NCI-H146 (cell line): ENCODE measurements around the gene CPM.

ENCODE experiments used
- DNase-seq: peaks from one replicate; lab custom pipeline; 2025; lab: John Stamatoyannopoulos, UW

CPM gene

DNA sequence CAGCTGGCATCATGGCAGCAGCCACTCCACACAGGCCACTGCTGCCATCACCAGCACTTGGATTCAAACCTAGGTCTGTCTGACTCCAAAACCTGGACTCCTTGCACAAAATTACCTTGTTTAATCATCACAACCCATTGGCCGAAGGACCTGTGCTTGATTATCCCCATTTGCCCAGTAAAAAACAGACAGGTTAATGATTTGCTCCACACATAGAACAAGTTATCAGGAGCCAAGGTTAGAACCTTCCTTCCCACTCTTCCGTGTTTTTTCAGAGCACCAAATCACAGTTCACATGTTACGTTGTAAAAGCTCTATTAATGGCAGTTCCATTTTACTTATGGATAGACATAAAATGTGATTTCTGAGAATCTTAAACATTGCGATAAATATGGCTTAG lies 23.5 kb upstream of the CPM start:
- no peak for DNase-seq

DNA sequence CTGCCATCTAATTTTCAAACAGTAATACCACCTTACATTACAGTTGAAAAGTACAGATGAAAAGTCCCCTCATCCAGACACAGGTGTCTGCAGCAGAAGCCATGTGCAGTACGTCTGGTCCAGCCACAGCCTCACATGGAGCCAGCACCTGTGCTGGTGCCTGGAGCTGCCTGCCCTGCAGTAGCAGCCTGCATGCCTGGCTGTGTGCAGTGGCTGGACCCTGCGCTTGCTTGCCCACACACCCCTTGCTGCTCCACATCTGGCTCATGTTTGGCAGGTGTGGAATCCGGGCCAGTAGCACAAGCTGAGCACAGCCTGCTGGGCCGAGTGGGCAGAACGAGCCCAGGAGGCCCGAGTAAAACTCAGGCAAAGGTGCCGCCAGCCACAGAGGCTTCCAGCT lies 21.8 kb upstream of the CPM start:
- no peak for DNase-seq

DNA sequence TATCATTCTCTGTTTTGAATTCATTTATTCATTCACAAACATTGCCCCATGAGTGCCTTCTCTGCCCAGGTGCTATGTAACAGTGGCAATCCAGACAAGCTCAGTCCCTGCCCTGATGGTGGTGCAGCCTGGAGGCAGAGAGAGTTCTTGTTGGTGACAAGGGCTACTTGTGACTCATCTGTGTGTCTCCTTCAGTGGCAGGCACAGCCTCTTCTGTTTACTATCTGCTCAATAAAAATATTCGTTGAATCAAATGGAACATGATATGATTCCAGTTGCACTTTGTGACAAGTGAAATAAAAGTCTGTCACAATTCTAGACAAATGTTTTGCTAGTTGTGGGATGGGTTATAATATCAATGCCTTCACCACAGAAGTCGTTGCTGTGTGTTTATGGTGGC lies 20.6 kb upstream of the CPM start:
- no peak for DNase-seq

DNA sequence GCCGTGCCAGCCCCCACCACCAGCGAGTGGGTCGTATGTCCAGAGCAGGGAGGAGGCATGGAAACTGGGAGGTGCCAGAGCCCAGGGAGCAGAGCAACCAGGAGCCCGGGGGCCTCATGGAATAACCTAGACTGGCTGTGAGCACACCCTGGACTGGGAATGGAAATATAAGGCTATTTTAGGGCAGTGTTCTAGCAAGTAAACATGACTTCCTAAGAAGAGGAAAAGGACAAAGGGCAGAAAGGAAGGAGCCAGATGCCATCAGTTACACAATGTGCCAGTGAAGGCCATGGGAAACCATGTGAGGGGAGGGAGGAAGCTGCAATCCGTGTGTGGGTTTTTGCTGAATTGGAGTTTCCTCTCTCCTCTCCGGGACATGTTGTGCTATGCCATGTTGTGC lies 18.7 kb upstream of the CPM start:
- DNase-seq, result no peak

DNA sequence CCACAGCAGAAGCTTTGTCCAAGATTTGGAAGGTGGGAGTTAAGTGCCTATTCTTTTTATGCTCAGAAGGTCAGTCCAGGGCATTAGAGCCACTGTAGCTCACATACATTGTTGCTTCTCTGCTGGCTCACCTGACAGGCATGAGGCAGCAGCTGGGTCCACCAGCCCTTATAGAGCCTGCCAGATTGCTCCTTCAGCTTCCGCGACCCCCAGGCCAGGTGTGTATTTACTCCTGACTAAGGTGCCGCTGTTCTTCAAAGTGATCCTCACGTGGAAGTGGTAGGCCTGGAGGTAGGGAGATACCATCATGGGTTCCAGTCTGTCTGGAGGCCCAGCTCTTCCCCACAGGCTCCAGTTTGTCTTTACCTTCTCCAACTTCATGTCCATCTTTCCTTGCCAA lies 17.5 kb upstream of the CPM start:
- no peak for DNase-seq

DNA sequence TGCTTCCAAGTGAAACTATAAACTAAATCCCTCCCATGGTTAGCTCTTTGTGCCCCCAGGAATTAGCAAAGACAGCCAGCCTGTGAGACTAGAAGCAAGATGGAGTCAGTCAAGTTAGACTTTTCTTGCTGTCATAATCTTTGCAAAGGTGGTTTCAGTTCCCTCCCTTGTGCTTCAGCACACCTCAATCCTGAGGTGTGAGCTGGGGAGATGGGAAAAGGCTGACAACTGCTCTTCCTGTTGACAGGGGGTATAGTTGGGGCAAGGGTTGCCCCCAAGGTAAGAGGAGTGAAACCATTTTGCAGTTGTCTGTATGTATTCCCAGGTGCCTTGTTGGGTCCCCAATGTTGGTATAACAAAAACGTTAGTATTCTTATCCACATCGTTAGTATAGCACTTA lies 12.3 kb upstream of the CPM start:
- DNase-seq, result no peak

DNA sequence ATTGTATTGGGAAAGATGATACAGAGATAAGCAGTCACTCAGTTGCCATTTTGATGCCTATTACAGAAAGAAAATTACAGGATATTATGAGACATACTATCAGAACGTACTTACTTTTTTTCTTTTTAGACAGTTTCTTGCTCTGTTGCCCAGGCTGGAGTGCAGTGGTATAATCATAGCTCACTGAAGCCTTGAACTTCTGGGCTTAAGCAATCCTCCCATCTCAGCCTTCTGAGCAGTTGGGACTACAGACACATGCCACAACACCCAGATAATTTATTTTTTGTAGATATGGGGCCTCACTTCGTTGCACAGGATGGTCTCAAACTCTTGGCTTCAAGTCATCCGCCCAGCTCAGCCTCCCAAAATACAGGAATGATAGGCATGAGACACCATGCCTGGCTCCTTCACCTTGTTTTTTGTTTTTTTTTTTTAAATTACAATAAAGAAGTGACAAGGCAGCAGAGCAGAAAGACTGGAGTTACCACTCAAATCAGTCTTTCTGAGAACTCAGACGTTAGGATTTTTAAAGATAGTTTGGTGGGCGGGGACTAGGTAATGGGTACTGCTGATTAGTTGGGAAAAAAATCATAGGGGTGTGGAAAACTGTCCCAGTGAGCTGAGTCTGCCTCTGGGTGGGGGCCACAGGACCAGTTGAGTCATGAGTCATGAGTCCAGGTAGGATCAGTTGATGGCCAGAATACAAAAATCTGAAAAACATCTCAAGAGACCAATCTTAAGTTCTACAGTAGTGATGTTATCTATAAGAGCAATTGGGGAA lies 11.5 kb upstream of the CPM start:
- no peak for DNase-seq

DNA sequence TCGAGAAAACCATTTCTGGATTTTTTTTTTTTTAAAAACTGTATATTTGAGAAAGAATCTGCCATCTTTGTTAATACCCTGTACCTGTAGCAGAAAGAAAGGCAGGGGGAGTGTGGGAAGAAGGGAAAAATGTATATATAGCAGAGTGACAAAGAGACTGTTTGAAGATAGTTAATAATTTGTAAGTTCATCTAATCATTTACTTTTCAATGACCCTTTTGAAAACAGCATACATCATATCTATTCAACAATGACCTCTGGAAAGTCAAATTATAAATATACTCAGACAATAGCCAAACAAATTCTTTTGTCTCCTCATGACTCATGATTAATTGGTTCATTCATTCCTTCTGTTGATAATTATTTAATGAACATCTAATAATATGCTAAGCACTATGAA lies 10.9 kb upstream of the CPM start:
- no peak for DNase-seq

DNA sequence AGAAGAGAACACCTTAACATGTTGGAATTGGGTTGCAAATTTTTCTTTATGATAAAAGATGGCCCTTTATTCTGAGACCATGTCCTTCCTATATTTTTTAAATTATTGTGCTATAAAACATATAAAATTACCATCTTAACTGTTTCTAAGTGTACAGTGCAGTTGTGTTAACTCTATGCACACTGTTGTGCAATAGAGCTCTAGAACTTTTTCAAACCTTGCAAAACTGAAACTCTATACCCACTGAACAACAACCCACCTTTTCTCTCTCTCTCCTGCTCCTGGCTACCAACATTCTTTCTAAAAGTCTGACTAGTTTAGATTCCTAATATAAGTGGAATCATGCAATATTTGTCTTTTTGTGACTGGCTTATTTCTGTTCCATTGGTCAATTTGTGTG lies 7.8 kb upstream of the CPM start:
- no peak for DNase-seq

DNA sequence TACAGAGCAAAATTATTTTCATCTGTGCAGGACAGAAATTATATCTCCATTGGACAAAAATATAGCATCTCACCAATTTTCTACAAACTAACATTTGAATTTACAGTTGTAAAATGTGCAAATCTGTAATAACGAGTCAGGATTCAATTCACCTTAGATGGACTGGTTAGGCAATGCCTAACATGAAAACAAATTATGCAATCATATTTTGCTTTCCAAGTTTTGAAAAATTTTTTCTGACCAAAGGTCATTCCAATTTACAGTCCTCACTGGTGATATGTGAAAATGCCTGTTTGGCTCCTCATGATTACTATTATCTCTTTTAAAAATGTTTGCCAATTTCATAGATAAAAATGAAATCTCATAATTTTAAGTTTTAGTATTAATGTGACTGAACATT lies 6.5 kb upstream of the CPM start:
- no peak for DNase-seq

DNA sequence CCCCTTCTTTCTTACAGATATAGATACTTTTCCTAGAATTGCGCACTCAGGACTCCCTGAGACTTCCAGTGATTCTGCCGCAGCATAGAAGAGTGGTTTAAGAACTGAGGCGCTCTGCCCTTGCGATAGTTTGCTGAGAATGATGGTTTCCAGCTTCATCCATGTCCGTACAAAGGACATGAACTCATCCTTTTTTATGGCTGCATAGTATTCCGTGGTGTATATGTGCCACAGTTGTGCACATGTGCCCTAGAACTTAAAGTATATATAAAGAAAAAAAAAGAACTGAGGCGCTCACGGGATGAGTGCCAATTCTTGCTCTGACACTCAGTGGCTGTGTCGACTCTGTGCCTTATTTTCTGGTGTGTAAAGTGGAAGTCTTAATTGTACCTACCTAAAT lies 1.4 kb upstream of the CPM start:
- no peak for DNase-seq

DNA sequence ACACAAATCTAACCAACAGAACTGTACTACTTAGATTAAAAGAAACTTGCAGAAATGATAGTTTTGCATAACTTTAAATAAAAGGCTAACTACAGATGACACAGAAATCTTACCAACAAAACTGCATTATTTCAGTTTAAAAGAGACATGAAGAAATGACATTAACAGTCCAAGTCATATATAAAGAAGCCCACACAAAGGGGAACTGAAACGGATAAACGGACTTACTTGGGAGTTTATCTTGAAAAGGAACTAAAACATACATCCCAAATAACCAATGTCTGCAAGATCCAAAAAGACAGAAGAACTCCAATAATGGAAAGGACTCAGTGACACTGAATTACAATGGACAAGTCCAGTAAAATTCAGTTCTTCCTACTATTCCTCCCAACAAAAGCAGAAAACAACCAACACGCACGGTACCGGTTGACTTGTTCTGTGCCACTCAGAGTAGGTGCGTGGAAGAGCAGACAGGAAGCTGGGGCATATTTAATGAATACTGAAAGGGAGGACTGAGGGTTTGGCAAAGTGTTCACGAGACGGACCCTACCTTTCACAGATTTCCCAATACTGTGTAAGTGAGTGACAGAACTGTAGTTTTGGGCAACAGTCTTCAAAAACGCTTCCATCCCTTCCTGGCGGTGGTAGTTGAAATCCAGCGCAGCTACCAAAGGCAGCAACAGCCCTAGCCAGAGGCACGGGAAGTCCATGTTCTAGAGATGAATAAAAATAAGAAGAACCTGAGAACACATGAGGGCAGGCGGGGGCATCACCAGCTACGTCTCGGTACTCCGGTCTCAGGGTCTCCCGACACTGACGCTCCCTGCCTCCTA lies 627 bp downstream of the CPM start:
- DNase-seq, result no peak

DNA sequence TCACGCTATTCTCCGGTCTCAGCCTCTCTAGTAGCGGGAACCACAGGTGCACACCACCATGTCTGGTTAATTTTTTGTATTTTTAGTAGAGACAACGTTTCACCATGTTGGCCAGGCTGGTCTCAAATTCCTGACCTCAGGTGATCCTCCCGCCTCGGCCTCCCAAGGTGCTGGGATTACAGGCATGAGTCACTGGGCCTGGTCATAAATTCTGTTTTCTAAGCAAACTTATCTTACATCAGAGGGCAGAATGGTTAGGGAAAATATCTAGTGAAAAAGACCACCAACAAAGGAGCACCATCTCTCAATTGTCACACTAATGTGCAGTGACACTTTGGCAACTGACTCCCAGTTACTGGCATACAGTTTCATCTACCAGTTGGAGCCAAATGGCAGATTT lies 2.8 kb downstream of the CPM start:
- no peak for DNase-seq

DNA sequence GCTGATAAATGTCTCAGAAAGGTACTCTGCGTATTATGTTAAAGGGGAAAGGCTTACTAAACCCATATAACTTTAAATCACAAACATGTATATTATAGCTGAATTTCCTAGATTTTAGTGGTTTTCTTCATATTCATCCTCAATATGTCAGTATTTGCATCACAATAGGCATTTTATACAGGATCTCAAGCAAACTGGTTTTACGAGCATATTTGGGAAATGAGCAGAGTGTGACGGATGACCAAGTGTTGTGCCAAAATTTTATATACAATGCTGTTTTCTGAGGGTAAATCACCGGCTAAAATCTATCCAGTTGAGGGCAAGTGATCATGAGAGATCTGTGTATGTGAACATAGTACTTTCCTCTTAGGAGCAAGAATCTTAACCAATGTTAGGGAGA lies 8.4 kb downstream of the CPM start:
- DNase-seq, result no peak

DNA sequence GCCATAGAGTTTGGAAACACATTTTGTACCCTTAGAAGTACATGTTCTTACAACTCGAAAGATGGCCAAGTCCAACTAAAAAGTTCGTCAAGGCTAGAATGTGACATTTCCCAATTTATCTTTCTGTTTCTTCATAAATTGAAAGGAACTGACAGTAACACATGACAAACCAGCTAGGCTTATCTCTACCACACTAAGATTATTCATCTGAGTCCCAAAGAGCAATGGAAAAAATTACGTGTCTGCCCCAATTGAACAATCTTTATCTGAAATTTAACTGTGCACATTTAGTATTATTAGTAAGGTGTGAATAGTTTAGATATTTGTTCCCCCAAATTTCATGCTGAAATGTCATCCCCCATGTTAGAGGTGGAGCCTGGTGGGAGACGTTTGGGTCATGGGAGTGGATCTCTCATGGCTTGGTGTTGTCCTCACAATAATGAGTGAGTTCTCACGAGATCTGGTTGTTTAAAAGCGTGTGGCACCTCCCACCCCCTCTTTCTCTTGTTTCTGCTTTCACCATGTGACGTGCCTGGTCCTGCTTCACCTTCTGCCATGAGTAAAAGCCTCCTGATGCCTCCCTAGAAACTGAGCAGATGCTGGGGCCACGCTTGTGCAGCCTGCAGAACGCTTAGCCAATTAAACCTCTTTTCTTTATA lies 13.3 kb downstream of the CPM start:
- DNase-seq, result no peak

DNA sequence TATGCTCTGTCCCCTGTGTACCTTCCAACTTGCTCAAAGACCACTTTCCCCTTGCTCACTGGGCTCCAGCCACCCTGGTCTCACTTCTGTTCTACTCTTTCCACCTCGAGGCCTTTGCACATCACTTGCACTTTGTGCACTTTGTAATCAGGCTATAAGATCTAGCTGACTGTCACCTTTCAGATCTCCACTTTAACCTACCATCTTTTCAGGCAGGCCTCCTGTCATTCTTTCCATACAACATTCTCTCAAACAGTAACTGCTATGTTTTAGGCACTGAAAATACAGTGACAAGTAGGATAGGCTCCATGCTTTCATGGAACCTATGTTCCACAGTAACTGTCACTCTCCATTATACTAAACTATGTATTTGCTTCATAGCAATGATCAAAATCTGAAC lies 14.0 kb downstream of the CPM start:
- no peak for DNase-seq

DNA sequence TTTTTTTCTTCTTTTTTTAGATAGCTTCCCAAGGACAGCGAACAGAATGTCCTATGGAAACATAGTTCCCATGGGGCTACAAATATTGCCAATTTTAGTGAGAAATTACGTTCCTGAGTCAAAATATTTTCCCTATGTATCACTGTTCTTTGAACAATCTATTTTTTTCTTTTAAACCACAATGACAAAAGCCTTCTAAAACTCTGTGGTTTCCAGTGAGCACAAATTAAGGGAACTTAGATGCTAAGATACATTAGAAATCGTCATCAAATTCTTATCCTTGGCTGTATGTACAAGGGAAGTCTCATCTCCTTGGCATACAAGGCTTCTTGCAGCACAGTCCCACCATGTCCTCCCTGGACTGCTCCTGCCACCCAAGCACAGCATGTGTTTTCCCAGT lies 17.9 kb downstream of the CPM start:
- DNase-seq, result no peak

DNA sequence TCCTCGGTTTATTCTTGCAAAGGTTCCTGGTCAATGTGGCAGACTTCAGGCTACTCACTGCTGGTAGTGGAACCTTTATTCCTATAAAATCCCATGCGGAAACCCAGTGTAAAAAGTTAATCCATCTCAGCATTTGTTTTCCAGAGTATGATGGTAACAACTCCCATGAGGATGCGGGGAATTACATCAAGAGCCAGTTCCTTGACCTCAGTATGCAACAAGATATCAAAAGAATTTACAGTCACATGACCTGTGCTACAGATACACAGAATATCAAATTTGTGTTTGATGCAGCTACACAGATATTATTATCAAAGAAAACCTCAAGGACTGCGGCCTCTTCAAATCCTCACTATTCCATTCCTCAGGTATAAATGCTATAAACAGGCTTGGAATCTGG lies 19.3 kb downstream of the CPM start:
- no peak for DNase-seq

DNA sequence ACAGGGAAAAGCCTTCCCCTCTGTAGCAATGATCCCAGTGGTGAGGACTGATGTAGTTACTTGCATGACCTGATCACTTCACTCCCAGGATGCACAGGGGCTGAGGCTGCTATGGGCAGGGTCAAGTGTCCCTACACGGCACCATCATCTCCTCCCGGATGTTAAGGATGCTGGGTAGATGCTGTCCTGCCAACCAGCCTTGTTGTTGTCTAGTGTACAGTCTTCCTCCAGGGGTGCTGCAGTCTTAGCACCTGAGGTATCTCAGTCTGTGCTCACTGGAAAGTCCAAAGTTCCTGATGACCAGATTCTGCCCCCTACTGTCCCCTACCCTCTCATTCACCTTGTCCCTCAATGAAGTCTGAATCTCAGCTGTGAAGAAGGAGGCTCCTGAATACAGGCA lies 20.1 kb downstream of the CPM start:
- no peak for DNase-seq

DNA sequence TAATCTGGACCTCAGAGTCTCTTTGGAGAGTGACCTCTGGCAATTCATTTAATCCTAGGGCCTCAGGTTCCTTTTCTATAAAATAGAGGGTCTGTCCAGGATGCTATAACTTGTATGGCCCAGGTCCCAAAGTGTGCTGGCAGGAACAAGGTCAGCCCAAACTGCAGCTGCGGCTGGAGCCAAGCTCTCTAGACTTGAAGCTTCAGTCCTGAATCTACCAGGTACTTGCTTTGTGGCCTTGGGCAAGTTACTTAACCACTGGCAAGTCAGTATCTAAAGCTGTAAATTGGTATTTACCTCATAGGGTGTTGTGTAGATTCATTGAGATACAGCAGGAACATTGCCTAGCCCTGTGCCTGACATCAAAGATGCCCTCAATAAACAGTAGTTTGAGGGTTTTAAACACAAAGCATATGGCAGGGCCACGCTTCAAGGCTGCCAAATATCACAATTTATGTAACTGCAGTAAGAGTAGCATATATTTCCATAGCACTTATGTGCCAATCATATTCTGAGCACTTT lies 21.7 kb downstream of the CPM start:
- no peak for DNase-seq

DNA sequence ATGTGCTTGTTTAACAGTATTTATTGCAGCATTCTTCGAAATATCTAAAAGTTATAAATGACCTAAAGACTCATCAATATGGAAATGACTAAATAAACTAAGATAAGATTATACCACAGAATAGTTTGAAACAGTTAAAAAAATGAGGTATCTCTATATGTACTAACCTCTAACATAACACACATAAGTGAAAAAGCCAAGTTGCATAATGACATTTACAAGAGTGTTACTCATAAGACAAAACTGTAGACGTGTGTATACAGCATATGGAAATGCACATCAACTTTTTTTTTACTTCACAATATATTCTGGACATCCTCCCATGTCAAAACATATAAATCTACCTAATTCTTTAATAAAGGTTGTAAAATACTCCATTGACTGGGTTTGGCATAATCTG lies 22.8 kb downstream of the CPM start:
- DNase-seq, result no peak

DNA sequence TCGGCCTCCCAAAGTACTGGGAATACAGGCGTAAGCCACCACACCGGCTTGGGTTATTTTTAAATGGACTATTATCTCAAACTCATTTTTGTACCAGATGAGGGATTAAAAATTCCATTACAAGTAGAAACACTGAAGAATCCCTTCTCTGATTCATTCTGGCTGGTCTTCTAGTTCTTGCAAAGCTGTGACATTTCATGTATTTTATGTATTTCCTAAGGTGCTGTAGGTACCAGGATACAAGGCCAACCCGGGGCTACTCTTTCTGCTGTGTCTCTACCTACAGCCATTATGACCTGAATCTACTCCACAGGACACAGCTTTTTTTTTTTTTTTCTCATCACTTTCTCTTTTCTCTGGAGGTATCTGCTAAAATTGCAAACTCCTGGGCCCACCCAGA lies 24.9 kb downstream of the CPM start:
- no peak for DNase-seq

DNA sequence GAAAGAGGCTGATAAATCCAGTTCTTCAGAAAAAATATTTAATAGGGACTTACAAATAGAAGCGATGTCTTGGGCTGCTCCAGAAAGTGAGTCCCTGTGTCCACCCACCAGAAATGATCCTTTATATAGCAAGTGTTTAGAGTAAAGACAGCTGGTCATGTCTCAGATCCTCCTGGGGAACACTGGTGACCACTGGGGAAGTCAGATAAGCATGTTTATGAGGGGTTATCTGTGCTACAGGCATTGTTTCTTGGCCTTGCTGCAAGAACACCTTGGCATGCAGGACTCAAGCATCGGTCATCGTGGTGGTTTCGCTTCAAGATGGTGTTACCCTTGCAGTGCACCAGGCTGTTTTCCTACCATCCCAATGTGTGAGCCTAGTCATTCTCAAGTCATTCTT lies 27.2 kb downstream of the CPM start:
- DNase-seq, result no peak
